Liver (tissue), 9 donors: ENCODE results near the gene BRD9. TPM values are rescaled to one million over a fixed set of nuclear protein-coding genes. Genes with fewer than 3 reads are reported as not detected.

Experiments used
- DNase-seq: peaks from one replicate; pipeline ENCODE4 v3.0.0-alpha.2; 2017; ENCODE audit warnings: low spot score
- H3K27ac ChIP-seq, 2 donors: one replicate each; pipeline ENCODE4 v1.7.0; 2013; ENCODE audit warnings: inconsistent platforms in 2 of 2, low read length in 2 of 2, control low read depth in 1 of 2, low read depth in 1 of 2, mild to moderate bottlenecking in 1 of 2
- H3K27me3 ChIP-seq, 4 donors: one replicate each; pipeline versions ENCODE4 v1.6.1 to v1.7.0; 2013; ENCODE audit warnings: low read length in 3 of 4, inconsistent platforms in 1 of 4, mild to moderate bottlenecking in 1 of 4, moderate library complexity in 1 of 4; ENCODE audit not compliant: control insufficient read depth in 4 of 4, insufficient read depth in 4 of 4
- H3K36me3 ChIP-seq, 4 donors: one replicate each; pipeline versions ENCODE4 v1.6.1 to v1.7.0; 2013; ENCODE audit warnings: low read length in 3 of 4, mild to moderate bottlenecking in 3 of 4, low read depth in 1 of 4, moderate library complexity in 1 of 4; ENCODE audit not compliant: control insufficient read depth in 4 of 4, insufficient read depth in 3 of 4
- H3K4me1 ChIP-seq, 4 donors: one replicate each; pipeline versions ENCODE4 v1.6.1 to v1.7.0; 2013; ENCODE audit warnings: low read length in 3 of 4, mild to moderate bottlenecking in 3 of 4, moderate library complexity in 1 of 4; ENCODE audit not compliant: control insufficient read depth in 4 of 4, insufficient read depth in 4 of 4
- H3K4me3 ChIP-seq, 3 donors: one replicate each; pipeline versions ENCODE4 v1.6.1 to v1.7.0; 2013; ENCODE audit warnings: low read length in 3 of 3, control low read depth in 1 of 3, low read depth in 1 of 3, mild to moderate bottlenecking in 1 of 3
- H3K9ac ChIP-seq, 2 donors: one replicate each; pipeline ENCODE4 v1.7.0; 2013; ENCODE audit warnings: low read length in 2 of 2, mild to moderate bottlenecking in 2 of 2, moderate library complexity in 2 of 2, control low read depth in 1 of 2, low read depth in 1 of 2
- H3K9me3 ChIP-seq, 4 donors: one replicate each; pipeline versions ENCODE4 v1.6.1 to v1.7.0; 2013; ENCODE audit warnings: low read length in 3 of 4; ENCODE audit not compliant: control insufficient read depth in 4 of 4
- FOXA1 ChIP-seq: IDR thresholded peaks from 2 replicates; pipeline ENCODE4 v1.6.1; 2016; ENCODE audit warnings: antibody characterized with exemption
- FOXA2 ChIP-seq: IDR thresholded peaks from 2 replicates; pipeline ENCODE4 v1.6.1; 2016; ENCODE audit warnings: antibody characterized with exemption
- GABPA ChIP-seq, 2 donors: IDR thresholded peaks in 1 of 2; conservative IDR thresholded peaks in 1 of 2; 2 replicates each; pipeline ENCODE4 v1.6.1; 2016; ENCODE audit warnings: antibody characterized with exemption in 2 of 2, mild to moderate bottlenecking in 1 of 2, moderate library complexity in 1 of 2
- HNF4A ChIP-seq, 2 donors: conservative IDR thresholded peaks; 2 replicates each; pipeline ENCODE4 v1.6.1; 2016; ENCODE audit warnings: antibody characterized with exemption in 2 of 2, mild to moderate bottlenecking in 2 of 2
- HNF4G ChIP-seq: IDR thresholded peaks from 2 replicates; pipeline ENCODE4 v1.6.1; 2016; ENCODE audit warnings: antibody characterized with exemption
- NR2F2 ChIP-seq: IDR thresholded peaks from 2 replicates; pipeline ENCODE4 v1.6.1; 2016; ENCODE audit warnings: antibody characterized with exemption
- RAD21 ChIP-seq, 2 donors: IDR thresholded peaks; 2 replicates each; pipeline ENCODE4 v1.6.1; 2016; ENCODE audit warnings: antibody characterized with exemption in 2 of 2, mild to moderate bottlenecking in 2 of 2
- REST ChIP-seq: IDR thresholded peaks from 2 replicates; pipeline ENCODE4 v1.6.1; 2016; ENCODE audit warnings: antibody characterized with exemption, mild to moderate bottlenecking
- RXRA ChIP-seq, 2 donors: IDR thresholded peaks; 2 replicates each; pipeline ENCODE4 v1.6.1; 2017 to 2018; ENCODE audit warnings: antibody characterized with exemption in 2 of 2, mild to moderate bottlenecking in 1 of 2
- SP1 ChIP-seq: IDR thresholded peaks from 2 replicates; pipeline ENCODE4 v1.6.1; 2018; ENCODE audit warnings: antibody characterized with exemption, mild to moderate bottlenecking
- TAF1 ChIP-seq: conservative IDR thresholded peaks from 2 replicates; pipeline ENCODE4 v1.6.1; 2016; ENCODE audit warnings: antibody characterized with exemption, mild to moderate bottlenecking
- WGBS: extraction: QIAGEN DNeasy Blood & Tissue Kit; methylation state at CpG from one replicate; pipeline ENCODE4 v1.1.7; 2013; 5-methylcytosine and 5-hydroxymethylcytosine counted together
- polyA plus RNA-seq, 2 donors: library from polyadenylated mRNA; stranded (reverse) in 1 of 2; unstranded in 1 of 2; fragments of 200-250 nt in 1 of 2; fragments of >200 nt in 1 of 2; fragmentation: Nextera tagmentation in 1 of 2; extraction: Ambion mirVana in 1 of 2; gene quantifications; one replicate each; pipeline versions ENCODE4 v1.2.1 to v1.2.3, GENCODE V29; 2013 to 2015
- total RNA-seq, 2 donors: library from RNA; depleted of rRNA; stranded (reverse); fragments of >200 nt; gene quantifications; one replicate each; pipeline ENCODE4 v1.2.3, GENCODE V29; 2014
- TF ChIP-seq, protein P1 (sequence below): IDR thresholded peaks from 2 replicates; pipeline ENCODE4 v1.6.1; 2016; ENCODE audit warnings: antibody characterized with exemption
- TF ChIP-seq, protein P2 (sequence below): IDR thresholded peaks from 2 replicates; pipeline ENCODE4 v1.6.1; 2016; ENCODE audit warnings: antibody characterized with exemption
- donor health status: healthy.
- donor health status: healthy.
- donor health status: healthy.
- donor health status: healthy.
- donor health status: healthy.

Gene BRD9
- total and polyA plus RNA-seq, 4 donors = 7.0 to 17.7 (median 9.5) TPM

GRCh38 chr5:902129-902916 lies 9.7 kb upstream of the BRD9 start:
- TF ChIP-seq NR2F2 (no peak), HNF4G (no peak), SP1 (no peak), TAF1 (no peak), FOXA2 (no peak), REST (no peak), RAD21 (IDR thresholded peaks at IDR 0.05) (no peak), HNF4A (conservative IDR thresholded peaks at IDR 0.05) (no peak), RXRA (IDR thresholded peaks at IDR 0.05) (no peak), FOXA1 (no peak)
- TF ChIP-seq, protein P1, sequence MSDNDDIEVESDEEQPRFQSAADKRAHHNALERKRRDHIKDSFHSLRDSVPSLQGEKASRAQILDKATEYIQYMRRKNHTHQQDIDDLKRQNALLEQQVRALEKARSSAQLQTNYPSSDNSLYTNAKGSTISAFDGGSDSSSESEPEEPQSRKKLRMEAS = no peak
- TF ChIP-seq, protein P2, sequence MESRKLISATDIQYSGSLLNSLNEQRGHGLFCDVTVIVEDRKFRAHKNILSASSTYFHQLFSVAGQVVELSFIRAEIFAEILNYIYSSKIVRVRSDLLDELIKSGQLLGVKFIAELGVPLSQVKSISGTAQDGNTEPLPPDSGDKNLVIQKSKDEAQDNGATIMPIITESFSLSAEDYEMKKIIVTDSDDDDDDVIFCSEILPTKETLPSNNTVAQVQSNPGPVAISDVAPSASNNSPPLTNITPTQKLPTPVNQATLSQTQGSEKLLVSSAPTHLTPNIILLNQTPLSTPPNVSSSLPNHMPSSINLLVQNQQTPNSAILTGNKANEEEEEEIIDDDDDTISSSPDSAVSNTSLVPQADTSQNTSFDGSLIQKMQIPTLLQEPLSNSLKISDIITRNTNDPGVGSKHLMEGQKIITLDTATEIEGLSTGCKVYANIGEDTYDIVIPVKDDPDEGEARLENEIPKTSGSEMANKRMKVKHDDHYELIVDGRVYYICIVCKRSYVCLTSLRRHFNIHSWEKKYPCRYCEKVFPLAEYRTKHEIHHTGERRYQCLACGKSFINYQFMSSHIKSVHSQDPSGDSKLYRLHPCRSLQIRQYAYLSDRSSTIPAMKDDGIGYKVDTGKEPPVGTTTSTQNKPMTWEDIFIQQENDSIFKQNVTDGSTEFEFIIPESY = no peak
- Histone ChIP-seq H3K36me3 (no peaks in the 10 kb centered on the region), H3K4me3 (no peak overlapping the region), H3K27me3 (no peaks in the 10 kb centered on the region), H3K4me1 (no peaks in the 10 kb centered on the region), H3K9me3 (no peaks in the 10 kb centered on the region), H3K27ac (no peak overlapping the region), H3K9ac (no peak overlapping the region)
- DNase-seq = no peak
- WGBS = 94% methylated on average over 16 of the region's 16 CpGs

- Histone ChIP-seq H3K4me1 (no peaks in the 10 kb centered on the region), H3K36me3 (no peaks in the 10 kb centered on the region), H3K9me3 (no peaks in the 10 kb centered on the region), H3K27ac (no peak overlapping the region), H3K4me3 (no peak overlapping the region), H3K9ac (no peak overlapping the region), H3K27me3 (no peaks in the 10 kb centered on the region)
- TF ChIP-seq TAF1 = no peak
- no peak for TF ChIP-seq REST
- TF ChIP-seq GABPA (IDR thresholded peaks at IDR 0.05 in 1 of 2, conservative IDR thresholded peaks at IDR 0.05 in 1 of 2) = no peak
- WGBS = 89% methylated on average over 4 of the region's 4 CpGs
- no peak for DNase-seq
Measured at GRCh38 chr5:900781-901180, 8.2 kb upstream of the BRD9 start.
